ENCODE results near the gene LPCAT3. TPM values are rescaled to one million over a fixed set of nuclear protein-coding genes. Genes with fewer than 3 reads are reported as not detected.

The LPCAT3 gene
- total RNA-seq, 4 donors from 2014 or later: 27.5 to 46.3 (median 32.7) TPM

DNA sequence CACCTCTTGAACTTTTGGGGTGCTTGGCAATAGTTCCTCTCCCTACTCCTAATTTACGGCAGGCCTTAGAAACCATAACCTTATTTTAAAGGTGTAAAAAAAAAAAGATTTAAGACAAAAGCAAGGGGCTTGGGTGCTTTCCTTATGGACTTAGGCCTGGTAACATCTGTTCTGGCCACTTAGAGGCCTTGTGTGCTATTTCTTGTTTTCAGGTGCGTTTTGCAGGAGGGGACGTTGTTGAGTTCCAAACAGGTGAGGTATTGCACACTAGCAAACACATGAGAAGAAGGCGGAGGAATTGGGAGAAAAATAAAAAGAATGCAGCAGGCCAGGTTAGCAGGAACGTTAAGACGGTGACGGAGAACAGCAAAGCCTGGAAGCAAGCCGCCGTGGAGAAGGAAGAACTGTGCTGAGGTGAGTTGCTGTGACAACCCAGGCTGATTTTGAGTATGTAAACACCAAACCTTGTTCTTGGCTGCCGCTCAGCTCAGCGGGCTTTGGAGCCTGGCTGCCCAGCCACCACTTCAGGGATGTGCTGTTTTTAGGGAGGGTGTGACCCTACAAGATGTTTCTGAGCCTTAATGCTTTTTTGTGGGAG is 30.2 kb downstream of the LPCAT3 start:
- TF ChIP-seq CTCF (IDR thresholded peaks at IDR 0.05) (no peak), POLR2A (IDR thresholded peaks at IDR 0.05) (no peak)
- H3K4me3 ChIP-seq: peak overlapping the region in 1 of 4 donors; percentile 7
- no peaks in the 10 kb centered on the region for H3K27me3 ChIP-seq
- WGBS, 2 donors: 33 to 42% methylated on average over 11 of the region's 11 CpGs
- intact Hi-C loops (cut with DNase I): no loop called here
- H3K4me1 ChIP-seq: peaks cover 7 to 23% (median 9%) of the 10 kb centered on the region in 3 donors
- H3K27ac ChIP-seq: peak overlapping the region; percentile 49 to 85 (median 76)
- DNase-seq: no peak
- no peaks in the 10 kb centered on the region for H3K9me3 ChIP-seq
- peaks cover 0 to 42% (median 0%) of the 10 kb centered on the region in 3 donors for H3K36me3 ChIP-seq

DNA sequence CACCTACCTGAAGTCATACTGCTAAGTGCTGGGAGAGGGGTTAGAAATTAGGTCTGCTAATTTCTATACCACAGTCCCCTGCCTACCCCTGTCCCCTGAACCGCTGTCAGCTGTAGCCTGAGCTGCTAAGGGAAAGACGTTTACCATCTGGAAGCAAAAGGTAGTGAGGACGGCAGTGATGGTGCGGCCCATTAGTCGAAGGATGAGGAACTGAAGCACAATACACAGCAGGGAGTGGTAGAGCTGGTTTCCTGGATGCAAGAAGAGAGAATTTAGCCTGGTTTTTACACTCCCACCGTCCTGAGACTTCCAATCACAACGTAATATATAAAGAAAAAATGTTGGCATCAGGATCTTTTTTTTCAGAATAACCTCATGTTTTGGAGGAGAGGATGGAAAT is 35.7 kb downstream of the LPCAT3 start:
- intact Hi-C loops (cut with DNase I): no loop called here
- DNase-seq: no peak
- H3K9me3 ChIP-seq: no peaks in the 10 kb centered on the region
- no peak overlapping the region for H3K4me3 ChIP-seq
- 89 to 93% methylated on average over 4 to 7 of the region's 7 CpGs for WGBS, 2 donors
- H3K4me1 ChIP-seq: peaks cover 7 to 26% (median 17%) of the 10 kb centered on the region in 3 donors
- H3K36me3 ChIP-seq: peaks cover 20 to 68% (median 29%) of the 10 kb centered on the region in 3 donors
- H3K27me3 ChIP-seq: no peaks in the 10 kb centered on the region
- no peak overlapping the region for H3K27ac ChIP-seq
- TF ChIP-seq POLR2A (IDR thresholded peaks at IDR 0.05) (no peak), CTCF (IDR thresholded peaks at IDR 0.05) (no peak)

- no peak overlapping the region for H3K4me3 ChIP-seq
- H3K4me1 ChIP-seq: peaks cover 7 to 30% (median 17%) of the 10 kb centered on the region in 3 donors
- no peaks in the 10 kb centered on the region for H3K9me3 ChIP-seq
- intact Hi-C loops (cut with DNase I): no loop called here
- H3K27me3 ChIP-seq: no peaks in the 10 kb centered on the region
- H3K36me3 ChIP-seq: peaks cover 20 to 78% (median 40%) of the 10 kb centered on the region in 3 donors
- H3K27ac ChIP-seq: no peak overlapping the region
- DNase-seq: no peak
- TF ChIP-seq POLR2A (IDR thresholded peaks at IDR 0.05) (no peak), CTCF (IDR thresholded peaks at IDR 0.05) (no peak)
- WGBS, 2 donors: 88 to 93% methylated on average over 7 to 10 of the region's 10 CpGs
Observed at GRCh38 chr12:6981152-6982052, 36.9 kb downstream of the LPCAT3 start.

- no peak for TF ChIP-seq CTCF (IDR thresholded peaks at IDR 0.05)
- TF ChIP-seq POLR2A (IDR thresholded peaks at IDR 0.05): no peak
Observed at GRCh38 chr12:6980740-6981139, 37.5 kb downstream of the LPCAT3 start.

DNA sequence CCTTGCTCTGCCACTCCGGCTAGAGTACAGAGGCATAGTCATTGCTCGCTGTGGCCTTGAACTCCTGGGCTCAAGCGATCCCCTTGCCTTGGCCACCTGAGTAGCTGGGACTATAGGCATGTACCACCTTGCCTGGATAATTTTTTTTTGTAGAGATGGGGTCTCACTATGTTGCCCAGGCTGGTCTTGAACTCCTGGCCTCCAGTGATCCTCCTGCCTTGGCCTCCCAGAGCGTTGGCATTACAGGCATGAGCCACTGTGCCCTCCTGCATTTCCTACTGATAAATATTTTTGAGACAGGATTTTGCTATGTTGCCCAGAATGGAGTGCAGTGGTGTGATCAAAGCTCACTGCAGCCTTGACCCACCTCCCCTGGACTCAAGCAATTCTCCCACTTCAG is 38.2 kb downstream of the LPCAT3 start:
- Histone ChIP-seq H3K36me3 (peaks cover 26 to 86% (median 53%) of the 10 kb centered on the region in 3 donors), H3K27ac (peak overlapping the region in 2 of 4 donors; percentile 72 to 84), H3K4me3 (no peak overlapping the region), H3K27me3 (no peaks in the 10 kb centered on the region), H3K4me1 (peaks cover 7 to 30% (median 17%) of the 10 kb centered on the region in 3 donors), H3K9me3 (no peaks in the 10 kb centered on the region)
- intact Hi-C loops (cut with DNase I): no loop called here
- 97 to 98% methylated on average over 3 to 4 of the region's 4 CpGs for WGBS, 2 donors
- DNase-seq: no peak
- no peak for TF ChIP-seq CTCF (IDR thresholded peaks at IDR 0.05)
- no peak for TF ChIP-seq POLR2A (IDR thresholded peaks at IDR 0.05)

More at GRCh38 chr12:6980740-6981139, 37.5 kb downstream of the LPCAT3 start:
- Histone ChIP-seq H3K4me3 (no peak overlapping the region), H3K27me3 (no peaks in the 10 kb centered on the region), H3K27ac (no peak overlapping the region), H3K36me3 (peaks cover 20 to 79% (median 46%) of the 10 kb centered on the region in 3 donors), H3K9me3 (no peaks in the 10 kb centered on the region), H3K4me1 (peaks cover 7 to 30% (median 17%) of the 10 kb centered on the region in 3 donors)
- DNase-seq: no peak
- intact Hi-C loops (cut with DNase I): no loop called here
